ENCODE measurements around the gene SEPTIN7. TPM values are rescaled to one million over a fixed set of nuclear protein-coding genes. Genes with fewer than 3 reads are reported as not detected.

Gene SEPTIN7
- total RNA-seq, 1 experiment from 2014 or later, result 161 TPM

DNA sequence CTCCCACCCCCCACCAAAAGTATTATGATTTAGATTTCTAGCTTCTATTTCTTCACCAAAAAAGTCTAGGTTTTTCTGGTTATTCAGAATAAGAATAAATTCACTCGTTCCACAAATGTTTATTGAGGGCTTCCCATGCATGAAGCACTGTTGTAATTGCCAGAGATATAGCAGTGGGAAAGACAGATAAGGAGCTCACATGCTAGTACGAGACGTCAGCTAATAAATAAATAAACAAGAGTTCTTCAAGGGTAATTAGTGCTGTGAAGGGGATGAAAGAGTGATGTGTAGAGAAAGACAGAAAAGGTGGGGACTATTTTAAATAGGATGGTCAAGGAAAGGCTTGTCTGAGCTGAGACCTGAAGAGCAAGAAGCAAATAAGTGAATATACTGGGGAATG, 38.1 kb upstream of the SEPTIN7 start (continued):
- TF ChIP-seq, protein P1, sequence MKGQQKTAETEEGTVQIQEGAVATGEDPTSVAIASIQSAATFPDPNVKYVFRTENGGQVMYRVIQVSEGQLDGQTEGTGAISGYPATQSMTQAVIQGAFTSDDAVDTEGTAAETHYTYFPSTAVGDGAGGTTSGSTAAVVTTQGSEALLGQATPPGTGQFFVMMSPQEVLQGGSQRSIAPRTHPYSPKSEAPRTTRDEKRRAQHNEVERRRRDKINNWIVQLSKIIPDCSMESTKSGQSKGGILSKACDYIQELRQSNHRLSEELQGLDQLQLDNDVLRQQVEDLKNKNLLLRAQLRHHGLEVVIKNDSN (CRISPR knock-in tag; IDR thresholded peaks at IDR 0.05), result no peak
- TF ChIP-seq ZNF219 (CRISPR knock-in tag; IDR thresholded peaks at IDR 0.05; ENCODE audit: borderline replicate concordance), result no peak
- no peak for TF ChIP-seq CBFB (CRISPR knock-in tag; IDR thresholded peaks at IDR 0.05; ENCODE audit: low read depth)
- no peak for TF ChIP-seq MYBL2 (CRISPR knock-in tag; IDR thresholded peaks at IDR 0.05)
- no peak for TF ChIP-seq OVOL2 (CRISPR knock-in tag; IDR thresholded peaks at IDR 0.05; ENCODE audit: borderline replicate concordance)
- TF ChIP-seq TEAD4 (CRISPR knock-in tag; IDR thresholded peaks at IDR 0.05), result no peak

DNA sequence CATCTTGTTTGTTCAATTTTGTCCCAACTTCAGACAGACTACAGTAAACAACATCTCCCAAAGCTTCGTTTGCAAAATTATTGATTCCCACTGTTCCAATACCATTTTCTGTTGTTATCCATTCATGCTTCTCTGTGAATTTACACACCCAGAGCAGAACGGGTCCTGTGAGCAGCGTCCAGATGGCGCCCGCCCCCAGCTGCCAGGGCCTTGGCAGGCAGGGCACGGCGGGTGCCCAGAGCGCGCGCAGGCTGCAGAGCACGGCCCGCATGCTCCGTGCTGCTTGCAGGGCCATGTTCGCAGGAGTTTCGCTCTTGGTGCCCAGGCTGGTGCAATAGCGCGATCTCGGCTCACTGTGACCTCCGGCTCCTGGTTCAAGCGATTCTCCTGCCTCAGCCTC, 32.5 kb upstream of the SEPTIN7 start:
- TF ChIP-seq OVOL2 (CRISPR knock-in tag; IDR thresholded peaks at IDR 0.05; ENCODE audit: borderline replicate concordance), result no peak
- TF ChIP-seq FOXK1 (CRISPR knock-in tag; IDR thresholded peaks at IDR 0.05), result no peak
- TF ChIP-seq, protein P2, sequence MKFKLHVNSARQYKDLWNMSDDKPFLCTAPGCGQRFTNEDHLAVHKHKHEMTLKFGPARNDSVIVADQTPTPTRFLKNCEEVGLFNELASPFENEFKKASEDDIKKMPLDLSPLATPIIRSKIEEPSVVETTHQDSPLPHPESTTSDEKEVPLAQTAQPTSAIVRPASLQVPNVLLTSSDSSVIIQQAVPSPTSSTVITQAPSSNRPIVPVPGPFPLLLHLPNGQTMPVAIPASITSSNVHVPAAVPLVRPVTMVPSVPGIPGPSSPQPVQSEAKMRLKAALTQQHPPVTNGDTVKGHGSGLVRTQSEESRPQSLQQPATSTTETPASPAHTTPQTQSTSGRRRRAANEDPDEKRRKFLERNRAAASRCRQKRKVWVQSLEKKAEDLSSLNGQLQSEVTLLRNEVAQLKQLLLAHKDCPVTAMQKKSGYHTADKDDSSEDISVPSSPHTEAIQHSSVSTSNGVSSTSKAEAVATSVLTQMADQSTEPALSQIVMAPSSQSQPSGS (CRISPR knock-in tag; IDR thresholded peaks at IDR 0.05; ENCODE audit: borderline replicate concordance, low read depth), result no peak
- no peak for TF ChIP-seq ZNF396 (CRISPR knock-in tag; IDR thresholded peaks at IDR 0.05; ENCODE audit: borderline replicate concordance)
- TF ChIP-seq GRHL2 (CRISPR knock-in tag; IDR thresholded peaks at IDR 0.05; ENCODE audit: insufficient replicate concordance, severe bottlenecking), result no peak
- TF ChIP-seq GTF2I (CRISPR knock-in tag; conservative IDR thresholded peaks at IDR 0.05), result no peak
- TF ChIP-seq MXD4 (CRISPR knock-in tag; IDR thresholded peaks at IDR 0.05; ENCODE audit: borderline replicate concordance), result no peak
- no peak for TF ChIP-seq KAT7 (CRISPR knock-in tag; IDR thresholded peaks at IDR 0.05; ENCODE audit: borderline replicate concordance)
- ATAC-seq (no peak), DNase-seq (ENCODE audit: low spot score) (no peak)
- Mint-ChIP-seq H3K27ac (no peak overlapping the region), H3K36me3 (no peaks in the 10 kb centered on the region), H3K27me3 (ENCODE audit: low read depth) (0 out of 2 replicates have a peak, but pooled peaks cover 2% of the 10 kb centered on the region), H3K4me3 (no peak overlapping the region), H3K4me1 (no peaks in the 10 kb centered on the region), H3K9me3 (0 out of 2 replicates have a peak, but pooled peaks cover 9% of the 10 kb centered on the region)
- CTCF ChIA-PET, result no interaction called here
- POLR2A ChIA-PET, result no interaction called here

DNA sequence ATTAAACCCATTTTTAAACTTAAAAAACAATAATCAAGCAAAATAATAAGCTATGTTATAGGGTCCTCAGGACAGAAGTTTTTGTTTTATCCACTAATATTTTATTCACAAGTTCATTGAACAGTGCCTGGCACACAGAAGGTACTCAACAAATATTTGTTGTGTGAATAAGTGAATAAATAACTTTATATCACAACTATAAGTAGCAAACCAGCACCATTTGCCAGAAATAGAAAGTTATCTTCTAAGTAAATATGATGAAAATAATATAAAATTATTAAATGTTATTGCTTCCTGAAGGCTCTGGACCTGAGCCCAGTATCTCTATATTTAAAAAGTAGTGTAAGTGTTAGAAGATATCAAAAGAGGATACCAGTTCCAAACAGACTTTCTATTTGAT, 29.1 kb upstream of the SEPTIN7 start:
- no peaks in the 10 kb centered on the region for H3K27me3 Mint-ChIP-seq (ENCODE audit: low read depth)
- H3K9me3 Mint-ChIP-seq, result 0 out of 2 replicates have a peak, but pooled peaks cover 5% of the 10 kb centered on the region
- H3K27ac Mint-ChIP-seq, result no peak overlapping the region
- TF ChIP-seq RELA (CRISPR knock-in tag; IDR thresholded peaks at IDR 0.05; ENCODE audit: borderline replicate concordance) (no peak), TCF7 (CRISPR knock-in tag; IDR thresholded peaks at IDR 0.05; ENCODE audit: low read depth) (no peak), JAZF1 (CRISPR knock-in tag; IDR thresholded peaks at IDR 0.05) (no peak), OVOL2 (CRISPR knock-in tag; IDR thresholded peaks at IDR 0.05; ENCODE audit: borderline replicate concordance) (no peak), NR2C2 (CRISPR knock-in tag; IDR thresholded peaks at IDR 0.05) (no peak)
- TF ChIP-seq, protein P3, sequence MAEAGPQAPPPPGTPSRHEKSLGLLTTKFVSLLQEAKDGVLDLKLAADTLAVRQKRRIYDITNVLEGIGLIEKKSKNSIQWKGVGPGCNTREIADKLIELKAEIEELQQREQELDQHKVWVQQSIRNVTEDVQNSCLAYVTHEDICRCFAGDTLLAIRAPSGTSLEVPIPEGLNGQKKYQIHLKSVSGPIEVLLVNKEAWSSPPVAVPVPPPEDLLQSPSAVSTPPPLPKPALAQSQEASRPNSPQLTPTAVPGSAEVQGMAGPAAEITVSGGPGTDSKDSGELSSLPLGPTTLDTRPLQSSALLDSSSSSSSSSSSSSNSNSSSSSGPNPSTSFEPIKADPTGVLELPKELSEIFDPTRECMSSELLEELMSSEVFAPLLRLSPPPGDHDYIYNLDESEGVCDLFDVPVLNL (CRISPR knock-in tag; IDR thresholded peaks at IDR 0.05; ENCODE audit: borderline replicate concordance, low read depth), result no peak
- TF ChIP-seq, protein P2 (CRISPR knock-in tag; IDR thresholded peaks at IDR 0.05; ENCODE audit: borderline replicate concordance, low read depth), result no peak
- TF ChIP-seq, protein P4, sequence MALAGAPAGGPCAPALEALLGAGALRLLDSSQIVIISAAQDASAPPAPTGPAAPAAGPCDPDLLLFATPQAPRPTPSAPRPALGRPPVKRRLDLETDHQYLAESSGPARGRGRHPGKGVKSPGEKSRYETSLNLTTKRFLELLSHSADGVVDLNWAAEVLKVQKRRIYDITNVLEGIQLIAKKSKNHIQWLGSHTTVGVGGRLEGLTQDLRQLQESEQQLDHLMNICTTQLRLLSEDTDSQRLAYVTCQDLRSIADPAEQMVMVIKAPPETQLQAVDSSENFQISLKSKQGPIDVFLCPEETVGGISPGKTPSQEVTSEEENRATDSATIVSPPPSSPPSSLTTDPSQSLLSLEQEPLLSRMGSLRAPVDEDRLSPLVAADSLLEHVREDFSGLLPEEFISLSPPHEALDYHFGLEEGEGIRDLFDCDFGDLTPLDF (CRISPR knock-in tag; IDR thresholded peaks at IDR 0.05), result no peak
- TF ChIP-seq, protein P5, sequence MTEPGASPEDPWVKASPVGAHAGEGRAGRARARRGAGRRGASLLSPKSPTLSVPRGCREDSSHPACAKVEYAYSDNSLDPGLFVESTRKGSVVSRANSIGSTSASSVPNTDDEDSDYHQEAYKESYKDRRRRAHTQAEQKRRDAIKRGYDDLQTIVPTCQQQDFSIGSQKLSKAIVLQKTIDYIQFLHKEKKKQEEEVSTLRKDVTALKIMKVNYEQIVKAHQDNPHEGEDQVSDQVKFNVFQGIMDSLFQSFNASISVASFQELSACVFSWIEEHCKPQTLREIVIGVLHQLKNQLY (CRISPR knock-in tag; IDR thresholded peaks at IDR 0.05), result no peak
- CTCF ChIA-PET, result no interaction called here
- DNase-seq (ENCODE audit: low spot score) (no peak), ATAC-seq (no peak)
- H3K36me3 Mint-ChIP-seq, result no peaks in the 10 kb centered on the region
- H3K4me1 Mint-ChIP-seq, result no peaks in the 10 kb centered on the region
- no peak overlapping the region for H3K4me3 Mint-ChIP-seq
- POLR2A ChIA-PET, result no interaction called here
